Stimulated activated CD8-positive, alpha-beta memory T cell treated with anti-CD3 and anti-CD28 coated beads, Interleukin-2, amount 100 ng/mL, for 1 hour (primary cell): ENCODE results near the gene OTOF.

Experiments
- DNase-seq, 2 donors: peaks; one replicate each; pipeline ENCODE4 v3.0.0-alpha.2; 2020; ENCODE audit warnings: low read depth in 2 of 2

OTOF gene

DNA sequence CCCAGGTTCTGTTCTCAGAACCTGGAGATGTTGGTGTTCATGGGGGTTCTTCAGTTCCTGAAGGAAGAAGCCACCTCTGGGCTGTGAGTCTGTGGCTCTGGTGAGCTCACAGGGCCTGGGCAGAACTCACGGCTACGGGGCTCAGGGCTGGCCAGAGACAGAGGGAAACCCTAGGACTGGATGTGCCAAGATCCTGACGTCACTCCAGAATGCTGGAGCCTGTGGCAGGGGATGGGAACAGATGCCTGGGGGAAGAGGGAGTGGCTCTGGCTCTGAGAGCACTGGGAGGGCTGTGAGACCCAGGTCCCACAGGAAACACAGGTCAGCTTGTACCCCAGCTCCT is at the start of gene OTOF:
Gene OTOF, minus strand, starts transcription at position 214 of the 343 bp plus-strand sequence.
- no peak for DNase-seq

GRCh38 chr2:26526589-26526988 is 48.7 kb upstream of the OTOF start:
- DNase-seq = no peak

DNA sequence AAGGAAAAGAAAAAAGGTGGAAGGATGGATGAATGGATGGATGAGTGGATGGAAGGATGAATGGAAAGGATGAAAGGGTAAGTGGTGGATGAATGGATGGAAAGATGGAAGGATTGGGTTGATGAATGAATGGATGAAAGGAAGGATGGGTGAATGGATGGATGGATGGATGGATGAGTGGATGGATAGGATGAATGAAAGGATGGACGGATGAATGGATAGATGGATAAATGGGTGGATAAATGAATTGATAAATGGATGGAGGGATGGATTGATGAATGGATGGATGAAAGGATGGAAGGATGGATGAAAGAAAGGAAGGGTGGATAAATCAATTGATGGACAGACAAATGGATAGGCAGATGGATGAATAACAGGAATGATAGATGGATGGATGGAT is 48.2 kb upstream of the OTOF start:
- DNase-seq = no peak

GRCh38 chr2:26523750-26524149 is 45.8 kb upstream of the OTOF start:
- no peak for DNase-seq

DNA sequence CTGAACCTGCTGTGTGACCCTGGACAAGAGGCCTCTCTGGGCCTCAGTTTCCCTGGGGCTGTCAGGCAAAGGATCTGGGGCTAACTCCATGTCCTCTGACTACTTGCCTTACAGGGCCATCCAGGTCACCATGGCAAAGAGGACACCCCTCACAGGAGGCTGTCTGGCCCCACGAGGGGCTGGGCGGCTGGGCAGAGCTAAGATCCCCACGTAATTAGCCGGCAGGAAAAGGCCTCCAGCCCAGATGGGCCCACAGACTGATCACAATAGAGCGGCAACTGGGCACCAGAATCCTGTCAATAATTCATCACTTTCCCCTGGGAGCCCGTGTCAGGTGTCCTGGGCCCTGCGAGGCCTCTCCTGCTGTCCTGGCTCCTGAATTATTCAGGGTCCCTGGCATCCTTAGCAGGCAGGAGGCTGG is 44.8 kb upstream of the OTOF start:
- DNase-seq = no peak

DNA sequence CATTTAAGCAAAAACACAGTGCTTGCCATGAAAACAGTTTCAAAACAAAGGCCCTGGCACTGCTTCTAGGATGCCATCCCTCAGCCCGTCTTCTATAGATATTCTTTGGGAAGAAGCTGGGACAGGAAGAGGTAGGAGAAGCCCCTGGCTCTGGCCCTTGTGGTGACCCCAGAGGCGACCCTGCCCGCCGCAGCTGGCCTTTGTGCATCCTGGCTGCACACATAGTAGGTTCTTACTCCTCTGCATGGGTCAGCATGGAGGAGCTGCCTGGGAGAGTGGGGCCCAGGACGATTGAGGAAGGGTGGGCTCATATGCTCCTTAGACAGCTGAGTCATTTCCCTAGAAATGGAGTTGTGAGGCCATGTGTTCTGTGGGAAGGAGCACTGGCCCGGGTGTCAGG is 44.4 kb upstream of the OTOF start:
- no peak for DNase-seq

- DNase-seq = no peak
These were observed 43.9 kb upstream of the OTOF start for GRCh38 chr2:26521913-26522180.

DNA sequence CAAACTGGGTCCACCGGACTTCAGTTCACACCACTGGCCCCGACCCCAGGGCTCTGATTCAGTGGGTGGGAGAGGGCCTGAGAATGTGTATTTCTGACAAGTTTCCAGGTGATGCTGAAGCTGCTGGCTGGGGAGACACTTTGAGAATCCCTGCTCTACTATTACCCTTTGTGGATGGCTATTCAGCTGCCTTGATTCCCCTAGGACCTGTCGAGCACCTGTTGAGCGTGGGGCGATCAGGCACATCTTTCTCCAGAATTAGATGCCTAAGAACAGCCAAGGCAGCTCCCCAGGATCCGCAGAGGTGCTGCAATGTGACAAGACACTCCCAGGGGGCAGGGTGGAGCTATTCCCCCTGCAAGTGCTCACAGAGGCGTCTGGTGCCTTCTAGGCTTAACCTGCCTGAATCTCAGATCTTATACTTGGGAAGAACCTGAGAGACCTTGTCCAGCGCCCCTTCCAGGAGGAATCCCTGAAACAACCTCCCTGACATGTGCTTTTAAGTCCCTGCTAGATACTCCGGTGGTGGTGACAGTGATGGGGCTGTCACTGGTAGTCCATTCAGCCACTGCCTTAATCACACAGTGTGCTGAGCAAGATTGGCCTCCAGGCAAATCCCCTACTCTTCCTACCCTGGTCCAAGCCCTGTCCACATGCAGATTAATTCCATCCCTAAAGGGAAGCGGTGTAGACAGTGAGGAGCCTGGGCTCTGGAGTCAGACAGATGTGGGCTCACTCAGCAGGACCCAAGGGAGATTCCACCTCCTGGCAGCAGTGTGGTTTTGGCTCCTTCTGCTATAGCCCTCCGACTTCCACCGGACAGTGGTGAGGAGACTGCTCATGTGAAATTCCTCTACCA is 43.4 kb upstream of the OTOF start:
- no peak for DNase-seq

- no peak for DNase-seq
These were observed 42.2 kb upstream of the OTOF start for GRCh38 chr2:26520148-26520449.

GRCh38 chr2:26519396-26520147 is 41.6 kb upstream of the OTOF start:
- no peak for DNase-seq

- DNase-seq = no peak
These were observed 38.9 kb upstream of the OTOF start for GRCh38 chr2:26516781-26517180.

DNA sequence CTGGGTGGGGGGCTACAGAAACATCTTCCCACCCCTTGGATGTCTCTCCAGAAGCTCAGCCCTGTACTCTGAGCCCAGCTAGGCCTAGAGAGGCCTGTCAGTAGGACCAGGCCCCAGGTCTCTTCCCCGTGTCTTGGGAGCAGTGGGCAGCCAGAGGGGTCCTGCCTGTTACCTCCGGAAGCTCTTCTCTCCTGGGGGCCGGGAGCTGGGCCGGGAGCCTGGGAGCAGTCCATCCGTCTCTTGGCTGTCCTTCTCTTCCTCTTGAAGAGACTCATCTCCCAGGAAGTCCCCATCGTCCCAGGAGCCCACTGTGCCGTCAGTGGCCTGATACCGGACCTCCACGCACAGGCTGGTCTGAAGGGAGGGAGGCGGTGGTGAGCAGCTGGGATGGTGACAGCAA is 38.3 kb upstream of the OTOF start:
- DNase-seq = no peak

GRCh38 chr2:26515771-26516170 is 37.8 kb upstream of the OTOF start:
- DNase-seq = no peak

DNA sequence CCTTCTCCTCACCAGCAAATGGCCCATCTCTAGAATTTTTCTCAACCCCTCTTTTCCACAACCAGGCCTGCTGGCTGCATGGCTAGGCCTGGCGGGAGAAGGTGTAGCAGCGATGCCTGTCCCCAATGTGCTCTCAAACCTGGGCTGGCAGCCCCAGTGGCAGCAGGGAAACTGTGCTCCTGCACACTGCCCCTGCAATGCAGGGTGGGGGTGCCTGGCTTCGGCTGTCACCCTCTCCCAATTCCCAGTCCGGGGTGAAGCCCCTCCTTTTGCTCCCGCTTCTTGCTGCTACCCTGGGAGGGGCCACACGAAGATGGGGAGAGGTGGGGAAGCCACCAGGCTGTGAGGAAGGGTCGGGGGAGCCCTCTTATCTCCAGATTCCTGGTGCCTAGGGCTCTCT is 36.1 kb upstream of the OTOF start:
- DNase-seq = no peak

DNA sequence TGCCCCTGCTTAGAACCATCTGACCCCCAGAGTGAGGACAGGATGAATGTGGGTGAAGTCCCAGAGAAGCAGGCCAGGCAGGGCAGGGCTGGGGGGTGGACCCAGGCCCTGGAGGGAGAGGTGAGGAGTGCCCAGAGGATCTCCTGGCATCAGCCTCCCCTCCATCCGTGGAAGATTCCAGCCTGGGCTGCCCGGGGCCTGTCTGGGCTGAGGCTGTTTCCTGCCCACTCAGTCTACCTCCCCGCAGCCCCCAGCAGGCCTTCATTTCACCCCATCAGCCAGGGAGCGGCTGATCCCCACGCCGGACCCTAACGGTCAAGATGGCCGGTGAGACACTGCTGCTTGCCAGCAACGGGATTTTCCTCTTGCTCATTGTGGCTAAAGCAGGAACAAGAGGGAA is 35.3 kb upstream of the OTOF start:
- DNase-seq = no peak

DNA sequence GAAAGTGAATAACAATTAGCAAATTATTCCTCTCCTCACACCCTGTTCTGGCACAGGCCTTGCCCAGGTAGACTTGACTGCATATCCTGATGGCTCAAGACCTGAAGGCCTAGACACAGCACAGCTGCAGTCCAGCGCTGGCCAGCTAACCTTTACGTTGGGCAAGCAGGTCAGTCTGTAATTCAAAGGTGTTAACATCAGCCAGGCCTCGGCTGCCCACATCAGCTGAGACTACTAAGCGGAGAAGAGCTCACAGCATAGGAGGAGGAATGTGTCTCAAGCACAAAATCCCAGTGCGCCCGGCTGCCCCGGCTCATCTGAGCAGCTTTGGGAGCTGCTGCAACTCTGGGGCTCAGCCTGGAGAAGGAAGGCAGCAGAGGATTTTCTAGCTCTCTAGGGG is 33.5 kb upstream of the OTOF start:
- no peak for DNase-seq

DNA sequence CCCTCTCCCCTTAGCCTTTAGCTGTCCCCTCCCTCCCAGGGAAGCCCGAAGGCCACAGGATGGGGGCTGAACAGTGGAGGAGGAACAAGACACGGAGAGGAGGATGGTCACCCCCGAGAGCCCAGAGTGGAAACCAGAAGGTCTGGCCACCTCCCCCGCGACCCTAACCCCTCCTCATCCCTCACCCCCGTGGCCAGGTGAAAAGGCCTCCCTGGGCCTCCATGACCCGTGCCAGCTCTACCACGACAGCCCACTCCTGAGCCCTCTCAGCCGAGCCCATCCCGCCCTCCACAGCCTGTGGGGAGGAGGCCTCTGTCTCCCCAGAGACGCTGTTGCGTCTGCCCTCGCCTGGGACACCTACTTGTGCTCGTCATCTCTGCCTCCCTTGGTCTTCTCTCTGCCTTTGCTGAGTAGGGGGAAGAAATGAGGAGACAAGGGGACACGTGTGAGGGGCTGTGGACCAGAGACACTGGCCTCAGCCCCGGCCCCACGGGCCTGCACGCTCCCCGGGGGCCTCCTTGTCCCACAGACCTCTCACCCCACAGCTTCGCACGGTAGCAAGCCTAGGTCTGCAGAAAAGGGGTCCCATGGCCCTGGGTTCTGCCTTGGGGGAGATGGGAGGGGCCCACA is 32.5 kb upstream of the OTOF start:
- DNase-seq = no peak

GRCh38 chr2:26509141-26509540 is 31.2 kb upstream of the OTOF start:
- DNase-seq = no peak

- DNase-seq = no peak
These were observed 30.0 kb upstream of the OTOF start for GRCh38 chr2:26507932-26508331.

DNA sequence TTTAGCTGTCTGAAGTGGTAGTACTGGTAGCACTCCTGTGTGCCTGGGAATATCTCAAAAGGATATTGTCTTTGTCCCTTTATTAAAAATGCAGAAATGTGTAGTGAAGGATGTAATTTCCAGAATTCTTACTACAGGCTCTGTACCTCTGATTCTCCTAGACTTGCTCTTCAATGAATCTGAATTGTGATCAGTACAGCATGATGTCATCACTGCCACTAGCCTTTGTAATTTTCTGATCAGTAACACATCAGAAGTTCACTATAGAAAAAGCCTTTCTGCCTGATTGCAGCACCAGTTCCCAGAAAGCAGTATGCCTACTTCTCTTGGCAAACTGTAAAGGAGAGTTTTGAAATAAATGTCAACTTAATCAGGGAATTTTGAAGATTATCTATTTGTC is 29.2 kb upstream of the OTOF start:
- no peak for DNase-seq

GRCh38 chr2:26506279-26506678 is 28.4 kb upstream of the OTOF start:
- DNase-seq = no peak

DNA sequence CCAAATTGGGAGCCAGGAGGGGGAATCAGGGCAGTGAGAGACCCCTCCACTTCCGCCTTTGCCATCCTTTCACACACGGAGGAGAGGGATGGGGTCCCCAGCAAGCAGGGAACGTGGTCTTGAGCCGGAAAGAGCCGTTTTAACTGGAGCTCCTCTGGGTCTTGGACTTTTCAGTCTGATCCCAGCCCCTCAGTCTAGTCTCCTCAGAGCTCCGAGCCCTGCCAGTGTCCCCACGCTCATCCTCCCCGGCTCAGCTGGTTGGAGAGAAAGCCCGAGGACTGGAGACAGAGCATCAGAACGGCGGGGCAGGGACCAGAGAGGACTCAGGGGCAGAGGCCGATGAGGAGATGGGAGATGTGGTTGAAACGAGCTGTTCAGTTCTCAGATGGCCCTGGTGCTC is 26.1 kb upstream of the OTOF start:
- no peak for DNase-seq

DNA sequence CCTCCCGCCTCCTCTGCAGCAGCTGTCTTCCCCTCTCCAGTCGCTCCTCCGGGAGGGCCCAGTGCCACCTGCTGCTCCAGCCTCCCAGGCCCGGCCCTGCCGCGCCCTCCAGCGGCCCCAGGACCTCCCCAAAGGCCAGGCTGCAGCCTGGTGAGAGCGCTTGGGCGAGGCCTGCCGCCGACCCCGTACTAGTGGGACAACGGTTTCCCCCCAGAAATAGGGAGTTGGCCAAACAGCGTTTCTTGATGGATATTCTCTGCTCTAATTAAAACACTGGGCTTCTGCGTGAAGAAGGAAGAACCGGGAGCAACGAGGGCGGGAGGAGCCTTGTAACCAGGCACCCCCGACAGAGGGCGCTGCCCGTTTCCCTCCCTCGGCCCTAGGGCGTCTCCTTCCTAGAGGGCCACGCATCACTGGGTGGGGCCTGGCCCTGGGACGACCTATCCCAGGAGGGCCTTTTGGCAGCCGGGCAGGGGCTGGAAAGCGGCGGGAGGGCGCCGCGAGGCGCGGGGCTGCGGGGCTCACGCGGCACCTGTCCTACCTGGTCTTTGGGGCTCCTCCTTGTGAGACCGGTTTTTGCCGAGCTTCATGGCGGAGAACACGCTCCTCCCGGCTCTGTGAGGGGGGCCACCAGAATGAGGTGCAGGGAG is 25.4 kb upstream of the OTOF start:
- DNase-seq = peak; percentile 38 to 58
